Trophoblast cell (in vitro differentiated cells and primary cell): ENCODE results near the gene ALOX15B.

ENCODE experiments used
- DNase-seq, 2 donors: peaks; one replicate each; pipeline ENCODE4 v3.0.0-alpha.2; 2016
- H2AFZ ChIP-seq: 2 replicates; pipeline ENCODE4 v1.6.1; 2013; ENCODE audit warnings: low read length, moderate library complexity, mild to moderate bottlenecking; ENCODE audit not compliant: insufficient read depth, poor library complexity
- H2AK5ac ChIP-seq: 2 replicates; pipeline ENCODE4 v1.6.1; 2013; ENCODE audit warnings: mild to moderate bottlenecking, low read length
- H2BK120ac ChIP-seq: 2 replicates; pipeline ENCODE4 v1.6.1; 2013; ENCODE audit warnings: low read length, mild to moderate bottlenecking, moderate library complexity; ENCODE audit not compliant: insufficient read depth, poor library complexity
- H2BK12ac ChIP-seq: 2 replicates; pipeline ENCODE4 v1.6.1; 2013; ENCODE audit warnings: mild to moderate bottlenecking, low read length, moderate library complexity
- H2BK5ac ChIP-seq: 2 replicates; pipeline ENCODE4 v1.6.1; 2013; ENCODE audit warnings: low read length, low read depth, moderate library complexity, mild to moderate bottlenecking; ENCODE audit not compliant: poor library complexity
- H3K14ac ChIP-seq: 2 replicates; pipeline ENCODE4 v1.6.1; 2013; ENCODE audit warnings: mild to moderate bottlenecking, low read length
- H3K18ac ChIP-seq: 2 replicates; pipeline ENCODE4 v1.6.1; 2013; ENCODE audit warnings: mild to moderate bottlenecking, low read length
- H3K23ac ChIP-seq: 2 replicates; pipeline ENCODE4 v1.6.1; 2013; ENCODE audit warnings: low read length
- H3K27ac ChIP-seq: 2 replicates; pipeline ENCODE4 v1.5.1; 2013; ENCODE audit warnings: low read depth, mild to moderate bottlenecking, inconsistent platforms, low read length, moderate library complexity
- H3K27me3 ChIP-seq: 2 replicates; pipeline ENCODE4 v1.6.1; 2013; ENCODE audit warnings: inconsistent platforms, mild to moderate bottlenecking, low read length, moderate library complexity; ENCODE audit not compliant: insufficient read depth
- H3K36me3 ChIP-seq, 2 experiments: 1 replicate in 1 of 2; 2 replicates in 1 of 2; pipeline ENCODE4 v1.6.1; 2013; ENCODE audit warnings: low read length in 2 of 2, mild to moderate bottlenecking in 2 of 2, moderate library complexity in 1 of 2; ENCODE audit not compliant: insufficient read depth in 2 of 2, control insufficient read depth in 1 of 2
- H3K4ac ChIP-seq: 2 replicates; pipeline ENCODE4 v1.6.1; 2013; ENCODE audit warnings: low read depth, mild to moderate bottlenecking, low read length, moderate library complexity
- H3K4me1 ChIP-seq, 2 experiments: 1 replicate in 1 of 2; 2 replicates in 1 of 2; pipeline ENCODE4 v1.6.1; 2013; ENCODE audit warnings: low read length in 2 of 2, mild to moderate bottlenecking in 2 of 2, moderate library complexity in 1 of 2; ENCODE audit not compliant: insufficient read depth in 2 of 2, control insufficient read depth in 1 of 2
- H3K4me2 ChIP-seq: 2 replicates; pipeline ENCODE4 v1.6.1; 2013; ENCODE audit warnings: inconsistent platforms, mild to moderate bottlenecking, low read length, moderate library complexity
- H3K4me3 ChIP-seq: 2 replicates; pipeline ENCODE4 v1.5.1; 2013; ENCODE audit warnings: mild to moderate bottlenecking, low read depth, low read length, inconsistent platforms
- H3K79me1 ChIP-seq: one replicate; pipeline ENCODE4 v1.6.1; 2013; ENCODE audit warnings: low read length
- H3K79me2 ChIP-seq: 2 replicates; pipeline ENCODE4 v1.6.1; 2013; ENCODE audit warnings: low read length, mild to moderate bottlenecking; ENCODE audit not compliant: control insufficient read depth, insufficient read depth, poor library complexity
- H3K9ac ChIP-seq: 2 replicates; pipeline ENCODE4 v1.6.1; 2013; ENCODE audit warnings: mild to moderate bottlenecking, low read length
- H3K9me3 ChIP-seq: 2 replicates; pipeline ENCODE4 v1.6.1; 2013; ENCODE audit warnings: low read depth, mild to moderate bottlenecking, control low read depth, inconsistent platforms, low read length; ENCODE audit not compliant: insufficient read depth
- H4K12ac ChIP-seq: 2 replicates; pipeline ENCODE4 v1.6.1; 2013; ENCODE audit warnings: low read depth, mild to moderate bottlenecking, low read length, moderate library complexity
- H4K8ac ChIP-seq: 2 replicates; pipeline ENCODE4 v1.6.1; 2013; ENCODE audit warnings: low read depth, mild to moderate bottlenecking, low read length, moderate library complexity
- H4K91ac ChIP-seq: one replicate; pipeline ENCODE4 v1.6.1; 2013; ENCODE audit warnings: low read depth, mild to moderate bottlenecking, low read length, moderate library complexity
- WGBS: extraction: QIAGEN DNeasy Blood & Tissue Kit; methylation state at CpG from one replicate; pipeline ENCODE4 v1.1.7; 2013; ENCODE audit warnings: missing lambda C conversion rate; ENCODE audit not compliant: insufficient read length, insufficient coverage; ENCODE audit errors: extremely low coverage; 5-methylcytosine and 5-hydroxymethylcytosine counted together

Gene ALOX15B

GRCh38 chr17:8080799-8081219, 42.0 kb downstream of the ALOX15B start:
- Histone ChIP-seq H2BK12ac (no peak overlapping the region), H3K79me1 (no peaks in the 10 kb centered on the region), H3K14ac (no peak overlapping the region)

GRCh38 chr17:8081876-8082275, 43.0 kb downstream of the ALOX15B start:
- Histone ChIP-seq H2BK5ac (no peak overlapping the region), H3K79me2 (no peaks in the 10 kb centered on the region), H3K14ac (no peak overlapping the region), H3K79me1 (no peaks in the 10 kb centered on the region), H2AK5ac (no peak overlapping the region), H3K18ac (no peak overlapping the region), H3K36me3 (no peaks in the 10 kb centered on the region), H2BK12ac (no peak overlapping the region), H2AFZ (no peak overlapping the region), H4K8ac (no peak overlapping the region), H2BK120ac (no peak overlapping the region), H4K91ac (no peak overlapping the region), H3K4me1 (peaks cover 3 to 6% of the 10 kb centered on the region in 2 experiments), H3K4me2 (no peak overlapping the region), H3K9me3 (peaks cover 15% of the 10 kb centered on the region), H3K4me3 (no peak overlapping the region), H3K27ac (no peak overlapping the region), H3K9ac (no peak overlapping the region), H3K27me3 (peaks cover 18% of the 10 kb centered on the region), H3K23ac (no peak overlapping the region), H4K12ac (no peak overlapping the region), H3K4ac (no peak overlapping the region)
- WGBS = no CpG with 5 or more reads among the region's 3 CpGs
- no peak for DNase-seq

More at GRCh38 chr17:8080799-8081219, 42.0 kb downstream of the ALOX15B start:
- Histone ChIP-seq H3K18ac (no peak overlapping the region), H3K4ac (no peak overlapping the region), H2AFZ (no peak overlapping the region), H3K23ac (no peak overlapping the region), H3K36me3 (no peaks in the 10 kb centered on the region), H3K4me2 (no peak overlapping the region), H2BK120ac (no peak overlapping the region), H3K27ac (no peak overlapping the region), H4K8ac (no peak overlapping the region), H3K4me3 (no peak overlapping the region), H3K9ac (no peak overlapping the region), H4K12ac (no peak overlapping the region), H2AK5ac (no peak overlapping the region), H3K4me1 (peaks cover 3 to 6% of the 10 kb centered on the region in 2 experiments), H3K27me3 (peaks cover 18% of the 10 kb centered on the region), H3K79me2 (no peaks in the 10 kb centered on the region), H4K91ac (no peak overlapping the region), H2BK5ac (no peak overlapping the region), H3K9me3 (peaks cover 11% of the 10 kb centered on the region)
- no CpG with 5 or more reads among the region's 17 CpGs for WGBS
- no peak for DNase-seq

- peak in 1 of 2 donors; percentile 57 for DNase-seq
- no peak overlapping the region for H3K14ac ChIP-seq
- no peak overlapping the region for H4K91ac ChIP-seq
- no peak overlapping the region for H3K18ac ChIP-seq
- H3K27me3 ChIP-seq = peaks cover 18% of the 10 kb centered on the region
- no peak overlapping the region for H3K4me2 ChIP-seq
- no peak overlapping the region for H2BK5ac ChIP-seq
- H3K79me2 ChIP-seq = no peaks in the 10 kb centered on the region
- no peaks in the 10 kb centered on the region for H3K36me3 ChIP-seq
- H3K9me3 ChIP-seq = peaks cover 15% of the 10 kb centered on the region
- no peak overlapping the region for H2BK12ac ChIP-seq
- WGBS = no CpG with 5 or more reads among the region's 10 CpGs
- H2AFZ ChIP-seq = no peak overlapping the region
- no peak overlapping the region for H4K12ac ChIP-seq
- no peaks in the 10 kb centered on the region for H3K79me1 ChIP-seq
- no peak overlapping the region for H3K4me3 ChIP-seq
- no peak overlapping the region for H3K9ac ChIP-seq
- H4K8ac ChIP-seq = no peak overlapping the region
- H3K4me1 ChIP-seq = peaks cover 3 to 6% of the 10 kb centered on the region in 2 experiments
- no peak overlapping the region for H2BK120ac ChIP-seq
- no peak overlapping the region for H3K23ac ChIP-seq
- no peak overlapping the region for H3K4ac ChIP-seq
- no peak overlapping the region for H3K27ac ChIP-seq
- no peak overlapping the region for H2AK5ac ChIP-seq
These were observed 43.4 kb downstream of the ALOX15B start for GRCh38 chr17:8082292-8082691.

GRCh38 chr17:8084250-8084649, 45.4 kb downstream of the ALOX15B start:
- no peak overlapping the region for H2AK5ac ChIP-seq
- WGBS = no CpG with 5 or more reads among the region's 6 CpGs
- peaks cover 10% of the 10 kb centered on the region for H3K9me3 ChIP-seq
- H3K27me3 ChIP-seq = peaks cover 12% of the 10 kb centered on the region
- DNase-seq = peak in 1 of 2 donors; percentile 38
- no peak overlapping the region for H2BK120ac ChIP-seq
- no peak overlapping the region for H3K27ac ChIP-seq
- no peak overlapping the region for H2BK12ac ChIP-seq
- no peak overlapping the region for H3K23ac ChIP-seq
- no peaks in the 10 kb centered on the region for H3K36me3 ChIP-seq
- H3K4ac ChIP-seq = no peak overlapping the region
- H2BK5ac ChIP-seq = no peak overlapping the region
- H2AFZ ChIP-seq = no peak overlapping the region
- no peak overlapping the region for H4K12ac ChIP-seq
- H3K4me1 ChIP-seq = peaks cover 2 to 5% of the 10 kb centered on the region in 2 experiments
- no peak overlapping the region for H3K9ac ChIP-seq
- H3K4me3 ChIP-seq = peak overlapping the region; percentile 51
- H3K79me1 ChIP-seq = no peaks in the 10 kb centered on the region
- no peak overlapping the region for H3K18ac ChIP-seq
- no peaks in the 10 kb centered on the region for H3K79me2 ChIP-seq
- H4K8ac ChIP-seq = no peak overlapping the region
- H4K91ac ChIP-seq = no peak overlapping the region
- no peak overlapping the region for H3K14ac ChIP-seq
- H3K4me2 ChIP-seq = no peak overlapping the region
